Duodenal mucosa (tissue), 2 donors: ENCODE data around the gene AP1S3.

Experiments
- H3K27ac ChIP-seq: one replicate; pipeline ENCODE4 v1.7.0; 2013; ENCODE audit warnings: low read depth, low read length
- H3K27me3 ChIP-seq, 2 donors: one replicate each; pipeline ENCODE4 v1.7.0; 2013; ENCODE audit warnings: low read length in 2 of 2, control low read depth in 1 of 2; ENCODE audit not compliant: insufficient read depth in 2 of 2, control insufficient read depth in 1 of 2
- H3K36me3 ChIP-seq, 2 donors: one replicate each; pipeline ENCODE4 v1.7.0; 2013; ENCODE audit warnings: low read length in 2 of 2, control low read depth in 1 of 2; ENCODE audit not compliant: insufficient read depth in 2 of 2, control insufficient read depth in 1 of 2
- H3K4me1 ChIP-seq, 2 donors: one replicate each; pipeline ENCODE4 v1.7.0; 2013; ENCODE audit warnings: low read length in 2 of 2, control low read depth in 1 of 2; ENCODE audit not compliant: insufficient read depth in 2 of 2, control insufficient read depth in 1 of 2
- H3K4me3 ChIP-seq, 2 donors: one replicate each; pipeline ENCODE4 v1.7.0; 2013; ENCODE audit warnings: low read length in 2 of 2, low read depth in 1 of 2
- H3K9ac ChIP-seq, 2 donors: one replicate each; pipeline ENCODE4 v1.7.0; 2013; ENCODE audit warnings: low read length in 2 of 2, low read depth in 1 of 2
- H3K9me3 ChIP-seq, 2 donors: one replicate each; pipeline ENCODE4 v1.7.0; 2013; ENCODE audit warnings: low read length in 2 of 2, control low read depth in 1 of 2; ENCODE audit not compliant: control insufficient read depth in 1 of 2

AP1S3 gene

GRCh38 chr2:223787358-223787757, 50.0 kb downstream of the AP1S3 start:
- no peak overlapping the region for H3K27ac ChIP-seq
- H3K27me3 ChIP-seq = no peaks in the 10 kb centered on the region
- H3K4me1 ChIP-seq = peaks cover 7% of the 10 kb centered on the region in 2 donors
- no peak overlapping the region for H3K9ac ChIP-seq
- H3K4me3 ChIP-seq = no peak overlapping the region
- H3K9me3 ChIP-seq = no peaks in the 10 kb centered on the region
- no peaks in the 10 kb centered on the region for H3K36me3 ChIP-seq

GRCh38 chr2:223786943-223787342, 50.4 kb downstream of the AP1S3 start:
- Histone ChIP-seq H3K36me3 (no peaks in the 10 kb centered on the region), H3K4me3 (no peak overlapping the region), H3K27me3 (no peaks in the 10 kb centered on the region)

GRCh38 chr2:223786236-223786635, 51.1 kb downstream of the AP1S3 start:
- H3K27ac ChIP-seq = no peak overlapping the region
- no peak overlapping the region for H3K4me3 ChIP-seq
- no peak overlapping the region for H3K9ac ChIP-seq
- H3K9me3 ChIP-seq = no peaks in the 10 kb centered on the region
- H3K27me3 ChIP-seq = no peaks in the 10 kb centered on the region
- H3K36me3 ChIP-seq = no peaks in the 10 kb centered on the region
- H3K4me1 ChIP-seq = peaks cover 7% of the 10 kb centered on the region in 2 donors

More at GRCh38 chr2:223786943-223787342, 50.4 kb downstream of the AP1S3 start:
- peaks cover 7% of the 10 kb centered on the region in 2 donors for H3K4me1 ChIP-seq
- H3K27ac ChIP-seq = no peak overlapping the region
- no peaks in the 10 kb centered on the region for H3K9me3 ChIP-seq
- H3K9ac ChIP-seq = no peak overlapping the region

DNA sequence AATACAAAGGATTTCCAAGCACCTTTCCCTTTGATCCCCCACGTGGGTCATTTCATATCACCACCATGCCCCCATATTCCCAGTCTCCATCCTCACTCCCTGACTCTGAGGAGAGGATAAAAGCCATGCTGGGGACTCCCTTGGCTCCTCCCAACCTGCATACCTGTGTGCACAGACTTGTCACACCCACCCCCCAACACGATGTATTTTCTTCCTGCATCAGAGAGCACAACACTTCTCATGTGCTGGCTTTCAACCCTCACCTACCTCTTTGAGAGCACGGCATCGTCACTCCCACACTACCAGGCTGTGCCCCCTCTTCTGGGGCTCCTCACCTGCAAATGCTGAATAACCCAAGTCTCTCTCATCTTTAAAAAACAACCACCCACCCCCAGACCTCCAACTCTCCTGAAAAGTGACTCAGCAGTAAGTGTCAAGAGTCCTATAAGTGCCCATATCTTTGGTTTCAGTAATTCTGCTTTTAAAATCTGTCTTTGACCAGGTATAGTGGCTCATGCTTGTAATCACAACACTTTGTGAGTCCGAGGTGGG, 53.1 kb downstream of the AP1S3 start:
- H3K27me3 ChIP-seq = no peaks in the 10 kb centered on the region
- H3K9ac ChIP-seq = no peak overlapping the region
- H3K36me3 ChIP-seq = no peaks in the 10 kb centered on the region
- H3K4me3 ChIP-seq = no peak overlapping the region
- no peaks in the 10 kb centered on the region for H3K9me3 ChIP-seq
- H3K4me1 ChIP-seq = peaks cover 7% of the 10 kb centered on the region in 2 donors
- no peak overlapping the region for H3K27ac ChIP-seq

- H3K9me3 ChIP-seq = no peaks in the 10 kb centered on the region
- no peaks in the 10 kb centered on the region for H3K27me3 ChIP-seq
- peaks cover 7% of the 10 kb centered on the region in 2 donors for H3K4me1 ChIP-seq
- H3K4me3 ChIP-seq = no peak overlapping the region
- H3K9ac ChIP-seq = no peak overlapping the region
- no peak overlapping the region for H3K27ac ChIP-seq
- H3K36me3 ChIP-seq = no peaks in the 10 kb centered on the region
These were observed 54.8 kb downstream of the AP1S3 start for GRCh38 chr2:223782629-223783028.

GRCh38 chr2:223781560-223781959, 55.8 kb downstream of the AP1S3 start:
- Histone ChIP-seq H3K27me3 (no peaks in the 10 kb centered on the region), H3K27ac (no peak overlapping the region), H3K4me3 (no peak overlapping the region), H3K36me3 (peaks cover 0 to 5% of the 10 kb centered on the region in 2 donors), H3K9me3 (no peaks in the 10 kb centered on the region), H3K4me1 (peaks cover 1 to 4% of the 10 kb centered on the region in 2 donors), H3K9ac (no peak overlapping the region)

GRCh38 chr2:223779877-223780276, 57.5 kb downstream of the AP1S3 start:
- Histone ChIP-seq H3K4me3 (no peak overlapping the region), H3K9ac (no peak overlapping the region), H3K36me3 (peaks cover 0 to 15% of the 10 kb centered on the region in 2 donors), H3K9me3 (no peaks in the 10 kb centered on the region), H3K27ac (no peak overlapping the region), H3K4me1 (no peaks in the 10 kb centered on the region), H3K27me3 (no peaks in the 10 kb centered on the region)

DNA sequence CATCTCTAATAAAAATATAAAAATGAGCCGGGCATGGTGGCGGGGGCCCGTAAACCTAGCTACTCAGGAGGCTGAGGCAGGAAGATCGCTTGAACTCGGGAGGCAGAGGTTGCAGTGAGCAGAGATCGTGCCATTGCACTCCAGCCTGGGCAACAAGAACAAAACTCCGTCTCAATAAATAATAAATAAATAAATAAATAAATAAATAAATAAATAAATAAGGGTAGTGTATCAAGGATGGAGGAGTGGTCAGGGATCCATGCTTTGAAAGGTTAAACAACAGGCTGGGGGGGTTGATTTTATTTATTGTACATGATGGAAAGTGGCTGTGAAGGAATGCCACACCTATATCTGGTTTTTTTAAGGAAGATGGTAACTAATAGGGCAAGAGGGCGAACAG, 63.2 kb downstream of the AP1S3 start:
- Histone ChIP-seq H3K4me3 (no peak overlapping the region), H3K4me1 (no peaks in the 10 kb centered on the region), H3K36me3 (peaks cover 0 to 15% of the 10 kb centered on the region in 2 donors), H3K27ac (no peak overlapping the region), H3K9me3 (no peaks in the 10 kb centered on the region), H3K9ac (no peak overlapping the region), H3K27me3 (no peaks in the 10 kb centered on the region)

GRCh38 chr2:223772363-223772762, 65.0 kb downstream of the AP1S3 start:
- peaks cover 0 to 15% of the 10 kb centered on the region in 2 donors for H3K36me3 ChIP-seq
- no peak overlapping the region for H3K27ac ChIP-seq
- no peaks in the 10 kb centered on the region for H3K27me3 ChIP-seq
- no peak overlapping the region for H3K9ac ChIP-seq
- no peaks in the 10 kb centered on the region for H3K9me3 ChIP-seq
- H3K4me1 ChIP-seq = no peaks in the 10 kb centered on the region
- no peak overlapping the region for H3K4me3 ChIP-seq

- Histone ChIP-seq H3K9ac (no peak overlapping the region), H3K36me3 (peaks cover 0 to 9% of the 10 kb centered on the region in 2 donors), H3K4me1 (no peaks in the 10 kb centered on the region), H3K27me3 (no peaks in the 10 kb centered on the region), H3K9me3 (no peaks in the 10 kb centered on the region), H3K27ac (no peak overlapping the region), H3K4me3 (no peak overlapping the region)
These were observed 65.9 kb downstream of the AP1S3 start for GRCh38 chr2:223771475-223771874.

DNA sequence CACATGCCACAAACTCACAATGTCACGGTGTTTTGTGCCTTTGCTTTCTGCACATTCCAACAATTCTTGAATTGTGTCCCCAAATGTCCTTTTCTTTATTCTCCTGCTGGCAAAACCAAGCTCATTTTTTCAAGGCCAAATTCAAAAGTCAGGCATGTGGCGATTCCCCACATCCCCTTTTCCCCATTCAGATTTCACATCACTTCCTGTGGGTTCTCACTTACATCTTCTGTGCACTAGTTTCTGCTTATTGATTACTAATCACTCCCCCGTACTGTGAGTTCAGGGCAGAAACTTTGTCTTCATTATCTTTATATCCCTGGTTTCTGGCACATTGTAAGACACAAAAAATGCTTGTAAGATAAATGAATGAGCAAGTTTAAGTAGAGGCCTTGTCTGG, 69.2 kb downstream of the AP1S3 start:
- peaks cover 0 to under 1% of the 10 kb centered on the region in 2 donors for H3K4me1 ChIP-seq
- no peaks in the 10 kb centered on the region for H3K27me3 ChIP-seq
- H3K27ac ChIP-seq = no peak overlapping the region
- H3K9ac ChIP-seq = no peak overlapping the region
- H3K36me3 ChIP-seq = peaks cover 0 to 5% of the 10 kb centered on the region in 2 donors
- H3K4me3 ChIP-seq = no peak overlapping the region
- H3K9me3 ChIP-seq = no peaks in the 10 kb centered on the region
